ENCODE results near the gene CELF4.

GRCh38 chr18:37458697-37459096 is 106.9 kb downstream of the CELF4 start:
- TF ChIP-seq POLR2A (IDR thresholded peaks at IDR 0.05) (no peak), CTCF (IDR thresholded peaks at IDR 0.05) (no peak)
